RWPE2 (cell line): ENCODE results near the gene BCL2.
"Not testable (repeated sequence)": the region's sequence is repeated elsewhere in the genome, so short reads cannot be mapped to it uniquely, and the experiment has no call there.

ENCODE experiments used
- ATAC-seq: fragments of 200-7000 bp; cut with Tn5 transposase; 3 replicates; pipeline ENCODE4 v1.9.1; 2021; ENCODE audit warnings: low read depth
- DNase-seq: peaks from one replicate; pipeline ENCODE4 v3.0.0-alpha.2; 2020; ENCODE audit warnings: low spot score
- H3K27ac ChIP-seq: fragments of 450-650 bp; 2 replicates; pipeline ENCODE4 v1.5.1; 2017; ENCODE audit warnings: mild to moderate bottlenecking; ENCODE audit not compliant: poor library complexity, severe bottlenecking
- H3K27me3 ChIP-seq: fragments of 250-450 bp; sonication (Bioruptor Pico); 2 replicates; pipeline ENCODE4 v1.5.1; 2021; ENCODE audit warnings: mild to moderate bottlenecking, moderate library complexity; ENCODE audit not compliant: insufficient read depth, poor library complexity, severe bottlenecking
- H3K36me3 ChIP-seq: fragments of 250-450 bp; sonication (Bioruptor Pico); 2 replicates; pipeline ENCODE4 v1.5.1; 2020; ENCODE audit warnings: low read depth, mild to moderate bottlenecking, moderate library complexity
- H3K4me1 ChIP-seq: fragments of 250-450 bp; sonication (Bioruptor Pico); 2 replicates; pipeline ENCODE4 v1.5.1; 2021; ENCODE audit warnings: mild to moderate bottlenecking, moderate library complexity; ENCODE audit not compliant: insufficient read depth, poor library complexity, severe bottlenecking
- H3K4me3 ChIP-seq: fragments of 250-450 bp; sonication (Bioruptor Pico); 2 replicates; pipeline ENCODE4 v1.5.1; 2021; ENCODE audit warnings: mild to moderate bottlenecking, moderate library complexity; ENCODE audit not compliant: severe bottlenecking
- H3K9me3 ChIP-seq: fragments of 250-450 bp; sonication (Bioruptor Pico); 2 replicates; pipeline ENCODE4 v1.5.1; 2021; ENCODE audit warnings: mild to moderate bottlenecking, moderate library complexity; ENCODE audit not compliant: severe bottlenecking
- CTCF ChIP-seq: fragments of 450-650 bp; IDR thresholded peaks from one replicate; pipeline ENCODE4 v1.5.1; 2017; ENCODE audit warnings: mild to moderate bottlenecking, moderate library complexity; ENCODE audit not compliant: poor library complexity, severe bottlenecking

Gene BCL2

GRCh38 chr18:63206433-63207142 lies 113.0 kb downstream of the BCL2 start:
- ATAC-seq (no peak), DNase-seq (no peak)
- H3K9me3 ChIP-seq: no peaks in the 10 kb centered on the region
- H3K4me1 ChIP-seq: no peaks in the 10 kb centered on the region
- H3K4me3 ChIP-seq: no peak overlapping the region
- H3K27ac ChIP-seq: no peak overlapping the region
- no peaks in the 10 kb centered on the region for H3K27me3 ChIP-seq
- H3K36me3 ChIP-seq: no peaks in the 10 kb centered on the region
- no peak for TF ChIP-seq CTCF

GRCh38 chr18:63205791-63206252 lies 113.7 kb downstream of the BCL2 start:
- Histone ChIP-seq H3K27me3 (no peaks in the 10 kb centered on the region), H3K9me3 (no peaks in the 10 kb centered on the region), H3K27ac (no peak overlapping the region), H3K36me3 (no peaks in the 10 kb centered on the region), H3K4me3 (no peak overlapping the region), H3K4me1 (no peaks in the 10 kb centered on the region)
- DNase-seq (no peak), ATAC-seq (no peak)
- no peak for TF ChIP-seq CTCF

- TF ChIP-seq CTCF: no peak
- Histone ChIP-seq H3K36me3 (no peaks in the 10 kb centered on the region), H3K4me3 (no peak overlapping the region), H3K4me1 (no peaks in the 10 kb centered on the region), H3K9me3 (no peaks in the 10 kb centered on the region), H3K27ac (no peak overlapping the region), H3K27me3 (no peaks in the 10 kb centered on the region)
- DNase-seq (no peak), ATAC-seq (no peak)
Measured at GRCh38 chr18:63203497-63203896, 116.1 kb downstream of the BCL2 start.

GRCh38 chr18:63202828-63203227 lies 116.7 kb downstream of the BCL2 start:
- no peaks in the 10 kb centered on the region for H3K9me3 ChIP-seq
- no peak overlapping the region for H3K4me3 ChIP-seq
- TF ChIP-seq CTCF: no peak
- no peak for DNase-seq
- H3K36me3 ChIP-seq: no peaks in the 10 kb centered on the region
- ATAC-seq: no peak
- H3K27me3 ChIP-seq: no peaks in the 10 kb centered on the region
- no peaks in the 10 kb centered on the region for H3K4me1 ChIP-seq
- no peak overlapping the region for H3K27ac ChIP-seq

- not testable (repeated sequence) for H3K36me3 ChIP-seq, ATAC-seq, H3K9me3 ChIP-seq, H3K4me3 ChIP-seq, H3K27me3 ChIP-seq, H3K27ac ChIP-seq, DNase-seq, H3K4me1 ChIP-seq
Measured at GRCh38 chr18:63201456-63201855, 118.1 kb downstream of the BCL2 start.
